Testis (tissue), 2 donors: ENCODE results near the gene CRY1.

ENCODE experiments used
- POLR2A ChIP-seq: fragments of 450-650 bp; IDR thresholded peaks from one replicate; pipeline ENCODE4 v1.6.1; 2017; ENCODE audit warnings: antibody characterized with exemption, mild to moderate bottlenecking, moderate library complexity
- TF ChIP-seq, protein P1 (sequence below), 3 experiments: fragments of 450-650 bp in 2 of 3; fragments of 200-600 bp in 1 of 3; sonication (generic) in 1 of 3; IDR thresholded peaks; one replicate each; pipeline ENCODE4 v1.5.1; 2016 to 2019; ENCODE audit warnings: antibody characterized with exemption in 3 of 3, mild to moderate bottlenecking in 2 of 3, moderate library complexity in 1 of 3

DNA sequence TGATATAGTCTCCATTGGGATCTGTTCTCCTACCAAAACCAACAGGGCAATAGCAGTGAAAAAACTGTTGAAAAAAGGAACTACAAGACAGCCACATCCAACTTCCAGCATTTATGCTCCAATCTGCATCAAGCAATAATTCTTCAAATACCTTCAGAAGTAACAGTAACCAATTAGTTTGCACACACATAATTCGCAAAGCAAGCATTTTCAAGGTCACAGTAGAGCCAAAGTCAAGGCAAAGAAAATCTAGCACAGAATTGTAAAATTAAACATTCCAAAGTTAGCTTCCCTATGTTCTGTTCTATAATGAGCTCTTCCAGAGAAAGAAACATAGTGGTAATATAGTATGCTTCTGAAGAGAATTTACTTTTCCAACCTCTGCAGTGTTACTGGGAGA is 95.4 kb downstream of the CRY1 start:
- TF ChIP-seq, protein P1, sequence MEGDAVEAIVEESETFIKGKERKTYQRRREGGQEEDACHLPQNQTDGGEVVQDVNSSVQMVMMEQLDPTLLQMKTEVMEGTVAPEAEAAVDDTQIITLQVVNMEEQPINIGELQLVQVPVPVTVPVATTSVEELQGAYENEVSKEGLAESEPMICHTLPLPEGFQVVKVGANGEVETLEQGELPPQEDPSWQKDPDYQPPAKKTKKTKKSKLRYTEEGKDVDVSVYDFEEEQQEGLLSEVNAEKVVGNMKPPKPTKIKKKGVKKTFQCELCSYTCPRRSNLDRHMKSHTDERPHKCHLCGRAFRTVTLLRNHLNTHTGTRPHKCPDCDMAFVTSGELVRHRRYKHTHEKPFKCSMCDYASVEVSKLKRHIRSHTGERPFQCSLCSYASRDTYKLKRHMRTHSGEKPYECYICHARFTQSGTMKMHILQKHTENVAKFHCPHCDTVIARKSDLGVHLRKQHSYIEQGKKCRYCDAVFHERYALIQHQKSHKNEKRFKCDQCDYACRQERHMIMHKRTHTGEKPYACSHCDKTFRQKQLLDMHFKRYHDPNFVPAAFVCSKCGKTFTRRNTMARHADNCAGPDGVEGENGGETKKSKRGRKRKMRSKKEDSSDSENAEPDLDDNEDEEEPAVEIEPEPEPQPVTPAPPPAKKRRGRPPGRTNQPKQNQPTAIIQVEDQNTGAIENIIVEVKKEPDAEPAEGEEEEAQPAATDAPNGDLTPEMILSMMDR (IDR thresholded peaks at IDR 0.05): no peak
- no peak for TF ChIP-seq POLR2A
